CD4-positive, alpha-beta T cell treated with Interleukin-15 for 4 hours (primary cell): Measurements from ENCODE around the gene ZMYND10.

Experiments
- DNase-seq: peaks from one replicate; pipeline ENCODE4 v3.0.0-alpha.2; 2020; ENCODE audit warnings: low spot score

ZMYND10 gene

GRCh38 chr3:50347187-50347813, 1.8 kb upstream of the ZMYND10 start:
- DNase-seq = peak; percentile 85

GRCh38 chr3:50345008-50345407, 524 bp downstream of the ZMYND10 start:
- DNase-seq = no peak

- no peak for DNase-seq
Measured at GRCh38 chr3:50342813-50343633, 2.5 kb downstream of the ZMYND10 start.

GRCh38 chr3:50341996-50342650, 3.4 kb downstream of the ZMYND10 start:
- DNase-seq = no peak

GRCh38 chr3:50341537-50341936, 4.0 kb downstream of the ZMYND10 start:
- DNase-seq = no peak

- DNase-seq = peak; percentile 48
Measured at GRCh38 chr3:50340448-50341329, 4.8 kb downstream of the ZMYND10 start, which contains the start of gene RASSF1. Gene RASSF1, minus strand, starts transcription at chr3:50340836. Its CDS starts 31 bp downstream, at chr3:50340805.

GRCh38 chr3:50340147-50340447, 5.4 kb downstream of the ZMYND10 start:
- DNase-seq = no peak

- DNase-seq = no peak
Measured at GRCh38 chr3:50339485-50340146, 5.9 kb downstream of the ZMYND10 start.

GRCh38 chr3:50338965-50339364, 6.6 kb downstream of the ZMYND10 start:
- DNase-seq = no peak

GRCh38 chr3:50337175-50337861, 8.2 kb downstream of the ZMYND10 start:
- peak; percentile 95 for DNase-seq

- DNase-seq = peak; percentile 30
Measured at GRCh38 chr3:50336452-50337174, 8.9 kb downstream of the ZMYND10 start.

- no peak for DNase-seq
Measured at GRCh38 chr3:50334339-50335075, 11.0 kb downstream of the ZMYND10 start.

GRCh38 chr3:50333744-50334328, 11.7 kb downstream of the ZMYND10 start:
- no peak for DNase-seq

GRCh38 chr3:50331364-50331907, 14.1 kb downstream of the ZMYND10 start:
- no peak for DNase-seq

GRCh38 chr3:50330330-50330729, 15.2 kb downstream of the ZMYND10 start:
- DNase-seq = no peak

- peak; percentile 95 for DNase-seq
Measured at GRCh38 chr3:50327943-50328691, 17.4 kb downstream of the ZMYND10 start, which contains the start of gene TUSC2. Gene TUSC2, minus strand, starts transcription at chr3:50328223. Its CDS starts 124 bp downstream, at chr3:50328099.

- DNase-seq = no peak
Measured at GRCh38 chr3:50327129-50327528, 18.4 kb downstream of the ZMYND10 start.

- no peak for DNase-seq
Measured at GRCh38 chr3:50326182-50326541, 19.4 kb downstream of the ZMYND10 start.
